ENCODE measurements around the gene LRP1. TPM values are rescaled to one million over a fixed set of nuclear protein-coding genes. Genes with fewer than 3 reads are reported as not detected.

Gene LRP1
- total RNA-seq, 1 experiment from 2014 or later = 14.7 TPM

DNA sequence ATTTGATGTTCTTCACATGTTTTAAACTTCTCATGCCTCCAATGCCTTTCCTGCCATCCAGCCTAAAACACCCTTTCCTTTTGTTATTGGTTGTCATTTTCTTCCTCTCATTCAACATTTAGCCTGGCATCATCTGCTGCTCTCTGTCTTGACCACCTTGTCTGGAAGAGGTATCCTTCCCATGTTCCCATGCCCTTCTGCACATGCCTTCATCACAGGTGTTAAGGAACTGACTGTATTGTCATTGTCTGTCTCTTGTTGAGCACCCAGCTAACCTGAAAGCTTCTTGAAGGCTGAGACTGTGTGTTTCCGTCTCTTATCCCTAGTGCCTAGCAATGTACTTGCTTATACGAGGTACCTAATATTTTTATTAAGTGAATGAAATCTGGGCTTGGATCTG is 4.5 kb upstream of the LRP1 start:
- no peak for DNase-seq
- Histone ChIP-seq H3K36me3 (ENCODE audit: low read depth, low read length) (no peaks in the 10 kb centered on the region), H3F3A (ENCODE audit: low read length, unreplicated experiment) (no peaks in the 10 kb centered on the region), H4K20me1 (ENCODE audit: low read length) (no peaks in the 10 kb centered on the region), H3K9ac (ENCODE audit: low read length) (no peak overlapping the region), H3K79me2 (ENCODE audit: low read length) (peaks cover 2% of the 10 kb centered on the region; the same call in 1 of the 2 replicates), H3K4me1 (ENCODE audit: insufficient read depth, low read length) (peaks cover 21% of the 10 kb centered on the region), H3K9me3 (ENCODE audit: low read length) (no peaks in the 10 kb centered on the region), H3K27me3 (ENCODE audit: low read length) (no peaks in the 10 kb centered on the region), H2AFZ (ENCODE audit: low read length) (peak overlapping the region; percentile 23; the same call in 1 of the 2 replicates), H3K4me2 (ENCODE audit: low read length) (no peak overlapping the region), H3K27ac (ENCODE audit: low read length) (no peak overlapping the region), H3K9me2 (replicated peaks; ENCODE audit: low read length) (no peaks in the 10 kb centered on the region), H3K4me3 (ENCODE audit: low read length) (no peak overlapping the region)
- intact Hi-C loops (cut with micrococcal nuclease) = loop anchor here (1.0 to 2.0 kb wide), 2 partner anchors 51 to 59 kb away; no protein-coding TSS in a partner anchor
- ATAC-seq = no peak
- no TSS peak for BruUV-seq (replicated peaks)
- CTCF ChIA-PET = interaction anchor here (1.0 to 1.9 kb wide), 4 partner anchors 12 to 59 kb away, joined by 3 to 18 read pairs (median 10); no protein-coding TSS in a partner anchor
- TF ChIP-seq EZH2 (IDR thresholded peaks at IDR 0.05; ENCODE audit: low read length, unreplicated experiment) (no peak), EZH2phosphoT487 (IDR thresholded peaks at IDR 0.05; ENCODE audit: borderline replicate concordance, low read length) (no peak)
- TF ChIP-seq, protein P1, sequence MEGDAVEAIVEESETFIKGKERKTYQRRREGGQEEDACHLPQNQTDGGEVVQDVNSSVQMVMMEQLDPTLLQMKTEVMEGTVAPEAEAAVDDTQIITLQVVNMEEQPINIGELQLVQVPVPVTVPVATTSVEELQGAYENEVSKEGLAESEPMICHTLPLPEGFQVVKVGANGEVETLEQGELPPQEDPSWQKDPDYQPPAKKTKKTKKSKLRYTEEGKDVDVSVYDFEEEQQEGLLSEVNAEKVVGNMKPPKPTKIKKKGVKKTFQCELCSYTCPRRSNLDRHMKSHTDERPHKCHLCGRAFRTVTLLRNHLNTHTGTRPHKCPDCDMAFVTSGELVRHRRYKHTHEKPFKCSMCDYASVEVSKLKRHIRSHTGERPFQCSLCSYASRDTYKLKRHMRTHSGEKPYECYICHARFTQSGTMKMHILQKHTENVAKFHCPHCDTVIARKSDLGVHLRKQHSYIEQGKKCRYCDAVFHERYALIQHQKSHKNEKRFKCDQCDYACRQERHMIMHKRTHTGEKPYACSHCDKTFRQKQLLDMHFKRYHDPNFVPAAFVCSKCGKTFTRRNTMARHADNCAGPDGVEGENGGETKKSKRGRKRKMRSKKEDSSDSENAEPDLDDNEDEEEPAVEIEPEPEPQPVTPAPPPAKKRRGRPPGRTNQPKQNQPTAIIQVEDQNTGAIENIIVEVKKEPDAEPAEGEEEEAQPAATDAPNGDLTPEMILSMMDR (conservative IDR thresholded peaks at IDR 0.05; ENCODE audit: low read depth, low read length) = no peak
- POLR2A ChIA-PET (ENCODE audit: unreplicated experiment) = interaction anchor here (0.5 kb wide), 1 partner anchor 116 kb away, joined by 3 read pairs; no protein-coding TSS in a partner anchor

DNA sequence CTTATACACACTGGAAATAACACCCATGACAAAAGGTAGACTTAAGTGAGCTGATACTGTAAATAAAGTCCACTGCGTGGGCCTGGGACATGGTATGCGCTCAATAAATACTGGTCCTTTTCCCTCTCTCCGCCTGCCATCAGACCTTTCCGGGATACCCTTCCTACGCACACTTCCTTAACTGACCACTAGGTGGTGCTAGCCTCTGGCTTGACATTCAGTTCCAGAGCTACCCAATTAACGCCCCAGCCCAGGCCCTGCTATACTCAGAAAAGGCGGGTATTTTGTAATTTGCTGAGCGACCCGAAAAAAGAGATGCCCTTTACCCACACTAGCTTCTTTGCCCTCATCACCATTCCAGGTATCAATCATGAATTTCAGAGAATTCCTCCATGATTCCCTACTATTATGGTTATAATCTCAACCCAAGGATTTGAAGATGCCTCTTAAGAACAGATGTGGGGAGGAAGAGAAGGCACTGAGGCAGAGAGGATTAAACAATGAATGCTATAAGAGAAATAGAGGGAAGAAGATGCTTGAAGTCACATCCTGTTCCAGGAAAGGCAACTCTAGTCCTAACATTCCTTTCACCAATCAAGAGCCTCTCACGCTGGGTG is 3.9 kb upstream of the LRP1 start:
- H3K9ac ChIP-seq (ENCODE audit: low read length) = no peak overlapping the region
- ChIA-PET POLR2A (ENCODE audit: unreplicated experiment) (interaction anchor here (0.5 kb wide), 1 partner anchor 116 kb away, joined by 3 read pairs; no protein-coding TSS in a partner anchor), CTCF (interaction anchor here (0.6 to 1.9 kb wide), 6 partner anchors 12 to 58 kb away, joined by 3 to 18 read pairs (median 6); no protein-coding TSS in a partner anchor)
- H3F3A ChIP-seq (ENCODE audit: low read length, unreplicated experiment) = no peaks in the 10 kb centered on the region
- BruUV-seq (replicated peaks) = no TSS peak
- ATAC-seq = peak; percentile 33
- H2AFZ ChIP-seq (ENCODE audit: low read length) = peak overlapping the region; percentile 23; the same call in 1 of the 2 replicates
- H3K4me2 ChIP-seq (ENCODE audit: low read length) = no peak overlapping the region
- H3K79me2 ChIP-seq (ENCODE audit: low read length) = peaks cover 4% of the 10 kb centered on the region; the same call in 1 of the 2 replicates
- no peaks in the 10 kb centered on the region for H3K9me3 ChIP-seq (ENCODE audit: low read length)
- intact Hi-C loops (cut with micrococcal nuclease) = loop anchor here (1.0 to 2.0 kb wide), 2 partner anchors 50 to 59 kb away; no protein-coding TSS in a partner anchor
- no peak overlapping the region for H3K27ac ChIP-seq (ENCODE audit: low read length)
- H3K9me2 ChIP-seq (replicated peaks; ENCODE audit: low read length) = no peaks in the 10 kb centered on the region
- peaks cover 16% of the 10 kb centered on the region for H3K4me1 ChIP-seq (ENCODE audit: insufficient read depth, low read length)
- DNase-seq = peak; percentile 87
- TF ChIP-seq EZH2phosphoT487 (IDR thresholded peaks at IDR 0.05; ENCODE audit: borderline replicate concordance, low read length) (no peak), EZH2 (IDR thresholded peaks at IDR 0.05; ENCODE audit: low read length, unreplicated experiment) (no peak)
- TF ChIP-seq, protein P1 (conservative IDR thresholded peaks at IDR 0.05; ENCODE audit: low read depth, low read length) = peak; percentile 93
- no peaks in the 10 kb centered on the region for H3K27me3 ChIP-seq (ENCODE audit: low read length)
- H4K20me1 ChIP-seq (ENCODE audit: low read length) = no peaks in the 10 kb centered on the region
- H3K36me3 ChIP-seq (ENCODE audit: low read depth, low read length) = no peaks in the 10 kb centered on the region
- no peak overlapping the region for H3K4me3 ChIP-seq (ENCODE audit: low read length)

DNA sequence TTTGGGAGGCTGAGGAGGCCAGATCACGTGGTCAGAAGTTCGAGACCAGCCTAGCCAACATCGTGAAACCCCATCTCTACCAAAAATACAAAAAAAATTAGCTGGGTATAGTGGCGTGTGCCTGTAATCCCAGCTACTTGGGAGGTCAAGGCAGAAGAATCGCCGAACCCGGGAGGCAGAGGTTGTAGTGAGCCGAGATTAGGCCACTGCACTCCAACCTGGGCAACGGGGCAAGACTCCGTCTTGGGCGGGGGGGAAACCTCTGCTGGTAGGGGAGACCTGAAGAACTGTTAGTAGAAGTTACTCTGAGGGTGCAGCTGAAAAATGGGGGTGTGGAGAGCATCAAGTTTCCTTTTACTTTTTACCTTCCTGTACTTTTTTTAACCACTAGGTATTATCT is 2.2 kb upstream of the LRP1 start:
- DNase-seq (no peak), ATAC-seq (no peak)
- H4K20me1 ChIP-seq (ENCODE audit: low read length) = no peaks in the 10 kb centered on the region
- H2AFZ ChIP-seq (ENCODE audit: low read length) = no peak overlapping the region
- ChIA-PET POLR2A (ENCODE audit: unreplicated experiment) (no interaction called here), CTCF (interaction anchor here (1.3 kb wide), 1 partner anchor 57 kb away, joined by 5 read pairs; no protein-coding TSS in a partner anchor)
- H3K27ac ChIP-seq (ENCODE audit: low read length) = no peak overlapping the region
- no peak overlapping the region for H3K9ac ChIP-seq (ENCODE audit: low read length)
- intact Hi-C loops (cut with micrococcal nuclease) = loop anchor here (2.0 kb wide), 1 partner anchor 27 kb away; no protein-coding TSS in a partner anchor
- H3K4me3 ChIP-seq (ENCODE audit: low read length) = no peak overlapping the region
- H3K9me3 ChIP-seq (ENCODE audit: low read length) = no peaks in the 10 kb centered on the region
- TF ChIP-seq, protein P1 (conservative IDR thresholded peaks at IDR 0.05; ENCODE audit: low read depth, low read length) = no peak
- no peaks in the 10 kb centered on the region for H3F3A ChIP-seq (ENCODE audit: low read length, unreplicated experiment)
- no peaks in the 10 kb centered on the region for H3K9me2 ChIP-seq (replicated peaks; ENCODE audit: low read length)
- peaks cover 4% of the 10 kb centered on the region; the same call in 1 of the 2 replicates for H3K79me2 ChIP-seq (ENCODE audit: low read length)
- no peak overlapping the region for H3K4me2 ChIP-seq (ENCODE audit: low read length)
- no TSS peak for BruUV-seq (replicated peaks)
- H3K4me1 ChIP-seq (ENCODE audit: insufficient read depth, low read length) = peaks cover 10% of the 10 kb centered on the region; the same call in 1 of the 2 replicates
- H3K27me3 ChIP-seq (ENCODE audit: low read length) = no peaks in the 10 kb centered on the region
- no peaks in the 10 kb centered on the region for H3K36me3 ChIP-seq (ENCODE audit: low read depth, low read length)
